GM23248 (cell line): ENCODE results near the gene SMPD3. TPM values are rescaled to one million over a fixed set of nuclear protein-coding genes. Genes with fewer than 3 reads are reported as not detected.

Experiments
- DNase-seq: peaks from one replicate; pipeline ENCODE4 v3.0.0-alpha.2; 2015
- H2AFZ ChIP-seq: fragments of 200-600 bp; sonication (generic); 2 replicates; pipeline ENCODE4 v1.6.1; 2016; ENCODE audit warnings: antibody characterized with exemption
- H3F3A ChIP-seq: fragments of 200-600 bp; sonication (generic); 2 replicates; pipeline ENCODE4 v1.6.1; 2016; ENCODE audit warnings: mild to moderate bottlenecking, antibody characterized with exemption, mixed run types; ENCODE audit not compliant: insufficient read depth
- H3K27ac ChIP-seq: fragments of 200-600 bp; sonication (generic); 2 replicates; pipeline ENCODE4 v1.5.1; 2016; ENCODE audit warnings: mild to moderate bottlenecking
- H3K27me3 ChIP-seq: fragments of 200-600 bp; sonication (generic); replicated peaks from 2 replicates; pipeline ENCODE4 v1.6.1; 2016; ENCODE audit warnings: mild to moderate bottlenecking; ENCODE audit not compliant: insufficient read depth
- H3K36me3 ChIP-seq: fragments of 200-600 bp; sonication (generic); 2 replicates; pipeline ENCODE4 v1.6.1; 2016; ENCODE audit warnings: low read depth, mild to moderate bottlenecking
- H3K4me1 ChIP-seq: fragments of 200-600 bp; sonication (generic); 2 replicates; pipeline ENCODE4 v1.6.1; 2016; ENCODE audit warnings: mild to moderate bottlenecking; ENCODE audit not compliant: insufficient read depth
- H3K4me2 ChIP-seq: fragments of 200-600 bp; sonication (generic); one replicate; pipeline ENCODE4 v1.6.1; 2016; ENCODE audit warnings: mild to moderate bottlenecking; ENCODE audit not compliant: unreplicated experiment
- H3K4me3 ChIP-seq: fragments of 200-600 bp; sonication (generic); 2 replicates; pipeline ENCODE4 v1.5.1; 2016; ENCODE audit warnings: mild to moderate bottlenecking
- H3K79me2 ChIP-seq: fragments of 200-600 bp; sonication (generic); 2 replicates; pipeline ENCODE4 v1.6.1; 2016; ENCODE audit warnings: mild to moderate bottlenecking; ENCODE audit not compliant: insufficient read depth
- H3K9ac ChIP-seq: fragments of 200-600 bp; sonication (generic); 2 replicates; pipeline ENCODE4 v1.6.1; 2016; ENCODE audit warnings: mild to moderate bottlenecking
- H3K9me2 ChIP-seq: fragments of 200-600 bp; sonication (generic); 2 replicates; pipeline ENCODE4 v1.6.1; 2016; ENCODE audit warnings: mixed run types, mild to moderate bottlenecking, moderate library complexity; ENCODE audit not compliant: insufficient read depth
- H3K9me3 ChIP-seq: fragments of 200-600 bp; sonication (generic); one replicate; pipeline ENCODE4 v1.6.1; 2017; ENCODE audit warnings: low read depth
- H4K20me1 ChIP-seq: fragments of 200-600 bp; sonication (generic); 2 replicates; pipeline ENCODE4 v1.6.0; 2016; ENCODE audit not compliant: insufficient read depth
- EZH2 ChIP-seq: fragments of 200-600 bp; sonication (generic); IDR thresholded peaks from 2 replicates; pipeline ENCODE4 v1.6.1; 2018; ENCODE audit warnings: antibody characterized with exemption, mild to moderate bottlenecking; ENCODE audit not compliant: insufficient read depth, poor library complexity, severe bottlenecking
- EZH2phosphoT487 ChIP-seq: fragments of 200-600 bp; sonication (generic); IDR thresholded peaks from 2 replicates; pipeline ENCODE4 v1.6.1; 2018; ENCODE audit warnings: antibody characterized with exemption, moderate library complexity, mild to moderate bottlenecking, low read depth; ENCODE audit not compliant: insufficient read depth
- WGBS, 2 experiments: methylation state at CpG; one replicate each; pipeline ENCODE4 v1.1.6; 2015 to 2017; ENCODE audit warnings: low lambda C conversion rate in 2 of 2, low coverage in 1 of 2; ENCODE audit errors: missing lambda C conversion rate in 2 of 2; 5-methylcytosine and 5-hydroxymethylcytosine counted together
- in situ Hi-C: fragments of 300-500 bp; cut with MboI; formaldehyde crosslinking; loops from 2 replicates; pipeline ENCODE4 v1.15.0; 2020
- polyA plus RNA-seq: library from polyadenylated mRNA; unstranded; fragments of >200 nt; fragmentation: Nextera tagmentation; extraction: Ambion mirVana; gene quantifications from 2 replicates; pipeline ENCODE4 v1.2.1, GENCODE V29; 2016
- total RNA-seq: library from RNA; depleted of rRNA; stranded (reverse); fragments of >200 nt; shearing (Covaris generic); gene quantifications from 2 replicates; pipeline ENCODE4 v1.2.3, GENCODE V29; 2014

SMPD3 gene
- total and polyA plus RNA-seq, 2 experiments from 2014 or later = 0.24 to 0.32 TPM

- Histone ChIP-seq H3K9ac (no peak overlapping the region), H3K36me3 (no peaks in the 10 kb centered on the region), H4K20me1 (no peaks in the 10 kb centered on the region), H3K4me3 (no peak overlapping the region), H3K27me3 (no peaks in the 10 kb centered on the region), H3K27ac (no peak overlapping the region), H3F3A (no peaks in the 10 kb centered on the region), H3K9me3 (no peaks in the 10 kb centered on the region), H3K9me2 (no peaks in the 10 kb centered on the region), H2AFZ (no peak overlapping the region), H3K4me1 (peaks cover 3% of the 10 kb centered on the region; the same call in 1 of the 2 replicates), H3K4me2 (no peak overlapping the region), H3K79me2 (no peaks in the 10 kb centered on the region)
- in situ Hi-C loops = no loop called here
- TF ChIP-seq EZH2 = no peak
- TF ChIP-seq EZH2phosphoT487 = no peak
- 37 to 42% methylated on average over 4 of the region's 4 CpGs for WGBS, 2 experiments
- DNase-seq = no peak
Measured at GRCh38 chr16:68459457-68459856, 11.1 kb upstream of the SMPD3 start.

- WGBS, 2 experiments = 53 to 61% methylated on average over 2 of the region's 2 CpGs
- no peak for DNase-seq
- no peaks in the 10 kb centered on the region for H3K9me3 ChIP-seq
- no peaks in the 10 kb centered on the region for H3K36me3 ChIP-seq
- no peak for TF ChIP-seq EZH2phosphoT487
- TF ChIP-seq EZH2 = no peak
- H3F3A ChIP-seq = no peaks in the 10 kb centered on the region
- no peak overlapping the region for H3K27ac ChIP-seq
- H3K4me2 ChIP-seq = no peak overlapping the region
- H3K4me1 ChIP-seq = peaks cover 3% of the 10 kb centered on the region; the same call in 1 of the 2 replicates
- in situ Hi-C loops = no loop called here
- no peak overlapping the region for H2AFZ ChIP-seq
- H3K9ac ChIP-seq = no peak overlapping the region
- no peaks in the 10 kb centered on the region for H3K27me3 ChIP-seq
- no peaks in the 10 kb centered on the region for H3K9me2 ChIP-seq
- H3K4me3 ChIP-seq = no peak overlapping the region
- H4K20me1 ChIP-seq = no peaks in the 10 kb centered on the region
- H3K79me2 ChIP-seq = no peaks in the 10 kb centered on the region
Measured at GRCh38 chr16:68458551-68458950, 10.2 kb upstream of the SMPD3 start.

GRCh38 chr16:68458101-68458500, 9.8 kb upstream of the SMPD3 start:
- H3K4me3 ChIP-seq = no peak overlapping the region
- no peak for DNase-seq

GRCh38 chr16:68455631-68456030, 7.3 kb upstream of the SMPD3 start:
- no peaks in the 10 kb centered on the region for H3K79me2 ChIP-seq
- 81 to 83% methylated on average over 3 of the region's 3 CpGs for WGBS, 2 experiments
- H3K9me3 ChIP-seq = no peaks in the 10 kb centered on the region
- peaks cover 30% of the 10 kb centered on the region for H3K4me1 ChIP-seq
- no peaks in the 10 kb centered on the region for H4K20me1 ChIP-seq
- H3K4me3 ChIP-seq = no peak overlapping the region
- TF ChIP-seq EZH2phosphoT487 = no peak
- no peak for TF ChIP-seq EZH2
- H3K9me2 ChIP-seq = no peaks in the 10 kb centered on the region
- in situ Hi-C loops = no loop called here
- no peak overlapping the region for H3K4me2 ChIP-seq
- DNase-seq = no peak
- no peaks in the 10 kb centered on the region for H3K36me3 ChIP-seq
- no peak overlapping the region for H3K9ac ChIP-seq
- H3K27me3 ChIP-seq = no peaks in the 10 kb centered on the region
- H3K27ac ChIP-seq = no peak overlapping the region
- no peaks in the 10 kb centered on the region; the same call in 1 of the 2 replicates for H3F3A ChIP-seq
- no peak overlapping the region for H2AFZ ChIP-seq

More at GRCh38 chr16:68458101-68458500, 9.8 kb upstream of the SMPD3 start:
- WGBS, 2 experiments = 71 to 75% methylated on average over 3 of the region's 3 CpGs
- Histone ChIP-seq H3K9me2 (no peaks in the 10 kb centered on the region), H3K9me3 (no peaks in the 10 kb centered on the region), H3K79me2 (no peaks in the 10 kb centered on the region), H3K27me3 (no peaks in the 10 kb centered on the region), H3K4me2 (no peak overlapping the region), H3K4me1 (peaks cover 5% of the 10 kb centered on the region; the same call in 1 of the 2 replicates), H4K20me1 (no peaks in the 10 kb centered on the region), H3K36me3 (no peaks in the 10 kb centered on the region), H3K27ac (no peak overlapping the region), H3K9ac (no peak overlapping the region), H2AFZ (no peak overlapping the region), H3F3A (no peaks in the 10 kb centered on the region)
- TF ChIP-seq EZH2 (no peak), EZH2phosphoT487 (no peak)
- in situ Hi-C loops = no loop called here
